CD4-positive, alpha-beta T cell treated with Interleukin-2 at 100 ng/mL for 4 hours (primary cell): ENCODE measurements around the gene H6PD.

Source experiments
- DNase-seq: peaks from one replicate; pipeline ENCODE4 v3.0.0-alpha.2; 2020; ENCODE audit warnings: low spot score

H6PD gene

GRCh38 chr1:9257851-9258250, 23.3 kb downstream of the H6PD start:
- DNase-seq = no peak

DNA sequence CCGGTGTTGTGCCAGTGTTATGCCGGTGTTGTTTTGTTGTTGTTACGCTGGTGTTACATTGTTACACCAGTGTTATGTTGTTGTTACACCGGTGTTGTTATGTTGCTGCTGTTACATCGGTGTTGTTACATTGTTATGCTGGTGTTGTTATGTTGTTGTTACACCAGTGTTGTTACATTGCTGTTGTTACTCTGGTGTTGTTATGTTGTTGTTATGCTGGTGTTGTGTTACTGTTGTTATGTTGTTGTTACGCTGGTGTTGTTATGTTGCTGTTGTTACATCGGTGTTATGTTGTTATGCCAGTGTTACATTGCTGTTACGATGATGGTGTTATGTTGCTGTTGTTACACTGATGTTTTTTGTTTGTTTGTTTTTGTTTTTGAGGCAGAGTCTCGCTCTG, 24.1 kb downstream of the H6PD start:
- no peak for DNase-seq

DNA sequence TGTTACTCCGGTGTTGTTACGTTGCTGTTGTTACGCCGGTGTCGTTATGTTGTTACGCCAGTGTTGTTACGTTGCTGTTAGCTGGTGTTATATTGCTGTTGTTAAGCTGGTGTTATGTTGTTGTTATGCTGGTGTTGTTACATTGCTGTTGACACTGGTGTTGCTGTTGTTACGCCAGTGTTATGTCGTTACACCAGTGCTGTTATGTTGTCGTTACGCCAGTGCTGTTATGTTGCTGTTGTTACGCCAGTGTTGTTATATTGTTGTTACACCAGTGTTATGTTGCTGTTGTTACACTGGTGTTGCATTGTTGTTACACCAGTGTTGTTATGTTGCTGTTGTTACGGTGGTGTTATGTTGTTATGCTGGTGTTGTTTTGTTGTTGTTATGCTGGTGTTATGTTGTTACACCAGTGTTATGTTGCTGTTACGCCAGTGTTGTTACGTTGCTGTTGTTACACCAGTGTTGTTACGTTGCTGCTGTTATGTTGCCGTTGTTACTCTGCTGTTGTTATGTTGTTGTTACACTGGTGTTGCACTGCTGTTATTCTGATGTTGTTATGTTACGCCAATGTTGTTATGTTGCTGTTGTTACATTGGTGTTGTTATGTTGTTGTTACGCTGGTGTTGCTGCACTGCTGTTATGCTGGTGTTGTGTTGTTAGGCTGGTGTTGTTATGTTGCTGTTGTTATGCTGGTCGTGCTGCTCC, 25.6 kb downstream of the H6PD start:
- DNase-seq = no peak

- DNase-seq = no peak
These were observed 26.9 kb downstream of the H6PD start for GRCh38 chr1:9261496-9261895.

DNA sequence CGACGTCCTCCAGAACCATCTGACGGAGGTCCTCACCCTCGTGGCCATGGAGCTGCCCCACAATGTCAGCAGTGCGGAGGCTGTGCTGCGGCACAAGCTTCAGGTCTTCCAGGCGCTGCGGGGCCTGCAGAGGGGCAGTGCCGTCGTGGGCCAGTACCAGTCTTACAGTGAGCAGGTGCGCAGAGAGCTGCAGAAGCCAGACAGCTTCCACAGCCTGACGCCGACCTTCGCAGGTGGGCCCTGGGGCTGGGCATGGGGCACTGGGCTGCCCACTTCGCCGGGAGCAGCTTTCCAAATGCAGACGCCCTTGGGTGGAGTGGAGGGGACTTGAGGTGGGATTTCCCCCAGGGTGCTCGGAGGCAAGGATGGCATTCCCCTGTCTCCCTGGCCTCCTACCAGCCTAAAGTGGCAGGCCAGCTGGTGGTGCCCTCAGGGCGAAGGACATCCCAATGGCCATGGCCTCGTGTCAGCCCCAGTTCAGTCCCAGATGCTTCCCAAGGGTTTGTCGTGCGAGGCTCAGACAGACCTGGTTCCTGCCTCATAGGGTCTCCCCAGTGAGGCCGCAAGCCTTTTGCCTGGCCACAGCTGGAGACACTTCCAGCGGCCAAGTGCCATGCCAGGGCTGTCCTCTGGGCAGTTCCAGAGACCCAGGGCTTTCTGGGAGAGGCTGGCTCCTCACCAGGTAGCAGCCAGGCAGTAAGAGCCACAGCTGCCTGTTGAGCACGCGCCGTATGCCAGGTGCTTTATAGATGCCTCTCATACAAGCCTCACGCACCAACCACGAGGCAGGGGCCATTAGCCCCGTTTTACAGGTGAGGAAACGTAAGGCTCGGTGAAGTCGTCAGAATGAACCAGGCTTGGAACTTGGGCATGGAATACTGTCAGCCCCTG, 27.8 kb downstream of the H6PD start:
- no peak for DNase-seq

DNA sequence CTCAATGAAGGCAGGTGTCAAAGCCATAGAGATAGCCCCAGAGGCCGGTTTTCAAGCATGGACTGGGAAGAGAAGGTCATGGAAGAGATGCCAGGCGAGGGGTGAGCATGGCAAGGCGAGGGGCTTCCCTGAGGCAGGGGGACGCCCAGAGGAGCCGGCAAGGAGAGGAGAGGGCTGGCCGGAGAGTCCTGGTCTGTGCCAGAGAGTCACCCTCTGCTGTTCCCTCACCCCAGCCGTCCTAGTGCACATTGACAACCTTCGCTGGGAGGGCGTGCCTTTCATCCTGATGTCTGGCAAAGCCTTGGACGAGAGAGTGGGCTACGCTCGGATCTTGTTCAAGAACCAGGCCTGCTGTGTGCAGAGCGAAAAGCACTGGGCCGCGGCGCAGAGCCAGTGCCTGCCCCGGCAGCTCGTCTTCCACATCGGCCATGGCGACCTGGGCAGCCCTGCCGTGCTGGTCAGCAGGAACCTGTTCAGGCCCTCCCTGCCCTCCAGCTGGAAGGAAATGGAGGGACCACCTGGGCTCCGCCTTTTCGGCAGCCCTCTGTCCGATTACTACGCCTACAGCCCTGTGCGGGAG, 28.8 kb downstream of the H6PD start:
- no peak for DNase-seq

DNA sequence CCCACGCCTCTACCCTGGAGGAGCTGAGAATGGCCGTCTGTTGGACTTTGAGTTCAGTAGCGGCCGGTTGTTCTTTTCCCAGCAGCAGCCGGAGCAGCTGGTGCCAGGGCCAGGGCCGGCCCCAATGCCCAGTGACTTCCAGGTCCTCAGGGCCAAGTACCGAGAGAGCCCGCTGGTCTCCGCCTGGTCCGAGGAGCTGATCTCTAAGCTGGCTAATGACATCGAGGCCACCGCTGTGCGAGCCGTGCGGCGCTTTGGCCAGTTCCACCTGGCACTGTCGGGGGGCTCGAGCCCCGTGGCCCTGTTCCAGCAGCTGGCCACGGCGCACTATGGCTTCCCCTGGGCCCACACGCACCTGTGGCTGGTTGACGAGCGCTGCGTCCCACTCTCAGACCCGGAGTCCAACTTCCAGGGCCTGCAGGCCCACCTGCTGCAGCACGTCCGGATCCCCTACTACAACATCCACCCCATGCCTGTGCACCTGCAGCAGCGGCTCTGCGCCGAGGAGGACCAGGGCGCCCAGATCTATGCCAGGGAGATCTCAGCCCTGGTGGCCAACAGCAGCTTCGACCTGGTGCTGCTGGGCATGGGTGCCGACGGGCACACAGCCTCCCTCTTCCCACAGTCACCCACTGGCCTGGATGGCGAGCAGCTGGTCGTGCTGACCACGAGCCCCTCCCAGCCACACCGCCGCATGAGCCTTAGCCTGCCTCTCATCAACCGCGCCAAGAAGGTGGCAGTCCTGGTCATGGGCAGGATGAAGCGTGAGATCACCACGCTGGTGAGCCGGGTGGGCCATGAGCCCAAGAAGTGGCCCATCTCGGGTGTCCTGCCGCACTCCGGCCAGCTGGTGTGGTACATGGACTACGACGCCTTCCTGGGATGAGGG, 29.7 kb downstream of the H6PD start:
- DNase-seq = no peak

DNA sequence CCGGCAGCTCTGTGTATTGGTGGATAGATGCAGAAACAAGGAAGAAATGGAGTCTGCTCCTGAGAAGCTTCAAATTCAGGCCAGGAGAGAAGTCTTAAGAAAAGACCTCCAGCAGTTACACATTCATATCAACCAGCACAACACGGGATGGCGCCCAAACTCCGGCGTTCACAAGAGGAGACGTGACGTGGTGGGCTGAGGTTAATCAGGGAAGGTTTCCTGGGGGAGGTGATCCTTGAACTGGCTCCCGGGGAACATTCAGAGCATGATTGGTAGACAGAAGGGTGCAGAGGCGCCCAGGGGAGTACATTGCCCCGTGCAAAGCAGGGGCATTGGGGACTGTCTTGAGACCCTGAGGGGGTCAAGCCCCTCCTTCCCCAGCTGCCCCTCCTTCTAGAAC, 30.5 kb downstream of the H6PD start:
- no peak for DNase-seq

DNA sequence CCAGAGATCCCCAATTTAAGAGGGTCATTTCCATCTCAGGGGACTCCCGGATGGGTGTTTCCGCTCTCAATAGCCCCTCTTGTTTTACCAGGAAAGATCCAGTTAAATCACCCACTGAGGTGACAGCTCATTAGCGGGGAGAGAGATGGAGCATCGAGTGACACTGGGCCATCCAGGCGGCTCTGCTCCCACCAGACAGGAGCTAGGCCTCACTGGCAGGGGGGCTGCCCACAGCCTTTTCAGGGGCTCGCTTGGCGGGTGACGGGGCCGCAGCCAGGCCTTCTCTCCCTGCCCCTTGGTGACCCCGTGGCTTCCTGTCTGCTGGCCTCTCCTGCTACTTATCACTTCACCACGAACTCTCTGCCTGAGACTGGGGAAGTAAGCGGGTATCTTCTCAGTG, 31.4 kb downstream of the H6PD start:
- no peak for DNase-seq

GRCh38 chr1:9267352-9267686, 32.7 kb downstream of the H6PD start:
- DNase-seq = no peak

DNA sequence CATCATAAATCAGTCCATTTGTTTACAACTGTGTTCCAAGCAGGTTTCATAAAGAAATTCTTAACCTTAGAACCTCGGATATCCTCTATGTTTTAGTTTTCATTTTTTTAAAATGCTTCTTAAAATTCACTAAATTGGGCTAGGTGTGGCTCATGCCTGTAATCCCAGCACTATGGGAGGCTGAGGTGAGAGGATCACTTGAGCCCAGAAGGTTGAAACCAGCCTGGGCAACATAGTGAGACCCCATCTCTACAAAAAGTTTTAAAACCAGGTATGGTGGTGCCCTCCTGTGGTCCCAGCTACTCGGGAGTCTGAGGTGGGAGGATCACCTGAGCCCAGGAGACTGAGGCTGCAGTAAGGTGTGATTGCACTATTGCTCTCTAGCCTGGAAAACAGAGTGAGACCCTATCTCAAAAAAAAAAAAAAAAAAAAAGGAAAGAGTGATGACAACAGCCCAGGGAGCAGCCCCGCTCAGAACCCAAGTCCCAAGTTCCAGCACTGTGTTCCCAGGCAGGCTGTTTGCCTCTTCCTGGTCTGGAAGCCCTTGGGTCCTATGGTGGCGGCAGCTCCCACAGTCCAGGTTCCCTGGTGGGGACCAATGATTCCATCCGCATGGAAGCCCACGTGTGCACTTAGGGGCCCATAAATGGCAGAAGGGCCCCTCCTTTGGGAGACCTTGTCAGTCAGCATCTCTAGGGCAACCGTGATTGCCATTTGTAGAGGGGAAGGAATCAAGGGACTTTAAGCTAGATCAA, 33.4 kb downstream of the H6PD start:
- DNase-seq = no peak

DNA sequence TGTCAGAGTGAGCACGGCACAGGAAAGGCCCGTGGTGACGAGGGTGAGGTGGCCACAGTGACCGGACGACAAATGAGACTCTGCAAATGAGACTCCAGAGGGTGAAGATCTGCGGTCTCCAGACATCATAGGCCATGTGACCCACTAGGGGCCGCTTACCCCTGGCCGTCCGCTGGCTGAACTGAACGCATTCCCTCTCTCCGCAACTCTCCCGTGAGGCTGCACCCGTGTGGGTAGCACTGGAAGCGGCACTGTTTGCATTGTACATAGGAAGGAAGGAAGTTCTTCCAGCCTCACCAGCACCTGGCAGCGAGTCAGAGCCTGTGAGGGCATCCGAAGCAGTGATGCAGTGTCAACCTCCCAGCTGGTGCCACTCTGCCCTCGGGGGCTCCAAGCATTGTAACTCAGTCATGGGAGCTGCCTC, 34.5 kb downstream of the H6PD start:
- DNase-seq = no peak

DNA sequence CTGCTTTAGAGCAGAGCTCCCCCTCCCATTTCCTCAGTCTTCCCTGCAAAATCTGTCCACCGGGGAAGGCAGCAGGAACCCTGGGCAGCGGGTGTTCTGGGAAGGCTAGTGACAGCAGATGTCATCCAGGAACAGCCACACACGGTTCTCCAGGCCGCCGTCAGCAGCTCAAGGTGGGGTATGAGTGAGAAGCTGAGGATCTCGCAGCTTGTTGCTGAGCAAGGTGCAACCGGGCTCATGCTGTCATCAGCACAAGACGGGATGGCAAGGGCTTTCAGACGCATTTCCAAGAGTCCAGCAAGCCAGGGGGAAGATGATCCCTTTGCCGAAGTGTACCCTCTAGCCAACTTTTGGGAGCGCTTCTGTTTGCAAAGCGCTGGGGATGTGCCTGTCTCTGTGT, 35.1 kb downstream of the H6PD start:
- DNase-seq = no peak

- DNase-seq = no peak
These were observed 35.8 kb downstream of the H6PD start for GRCh38 chr1:9270290-9270883.

GRCh38 chr1:9271283-9271682, 36.7 kb downstream of the H6PD start:
- no peak for DNase-seq

DNA sequence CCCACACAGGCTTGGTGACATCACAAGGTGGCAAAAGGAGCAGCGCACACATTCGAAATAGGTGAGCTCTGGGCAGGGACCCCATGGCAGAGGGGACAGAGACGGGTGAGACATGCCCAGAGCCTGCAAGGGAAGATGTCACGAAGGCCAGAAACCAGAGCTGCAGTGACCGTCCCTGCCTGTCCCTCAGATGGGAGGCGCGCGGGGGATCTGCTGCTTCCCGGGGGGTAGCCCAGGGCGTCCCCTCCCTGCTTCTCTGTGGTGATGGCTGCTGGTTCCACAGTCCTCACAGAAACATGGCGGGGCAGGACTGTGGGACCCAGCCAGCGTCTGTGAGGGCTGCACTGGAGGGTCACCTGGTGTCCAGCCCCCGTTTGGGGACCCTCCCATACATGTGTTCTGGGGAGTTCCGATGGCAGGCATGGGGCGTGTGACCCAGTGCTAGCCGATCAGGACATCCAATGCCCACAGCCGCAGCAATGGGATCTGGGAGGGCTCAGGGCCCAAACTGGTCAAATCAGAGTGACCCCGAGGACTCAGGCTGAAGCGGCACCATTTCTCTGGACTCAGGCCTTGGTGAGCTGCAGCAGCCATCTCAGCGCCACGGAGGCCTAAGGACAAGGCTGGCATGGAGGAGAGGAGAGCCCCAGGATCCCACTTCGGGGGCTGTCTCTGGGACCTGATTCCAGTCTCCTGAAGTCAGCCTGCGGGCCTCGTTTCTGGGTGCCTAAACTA, 37.5 kb downstream of the H6PD start:
- no peak for DNase-seq

DNA sequence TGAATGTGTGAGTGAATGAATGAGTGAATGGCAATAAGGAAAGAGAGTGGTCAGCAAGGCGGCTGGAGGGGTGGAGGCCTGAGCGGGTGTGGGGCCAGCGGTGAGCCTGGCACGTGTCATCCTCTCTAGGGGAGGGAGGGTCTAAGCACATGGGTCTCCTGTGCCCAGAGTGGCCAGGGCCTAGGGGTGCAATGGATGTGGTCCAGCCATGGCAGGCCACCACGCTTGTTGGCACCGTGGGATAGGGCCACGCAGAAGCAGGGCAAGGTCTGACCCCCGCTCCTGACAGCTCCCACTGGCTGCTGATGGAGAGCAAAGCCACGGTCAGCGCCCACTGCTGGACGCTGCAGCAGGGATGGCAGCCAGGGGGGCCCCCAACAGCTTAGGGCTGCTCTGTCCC, 38.6 kb downstream of the H6PD start:
- DNase-seq = no peak

DNA sequence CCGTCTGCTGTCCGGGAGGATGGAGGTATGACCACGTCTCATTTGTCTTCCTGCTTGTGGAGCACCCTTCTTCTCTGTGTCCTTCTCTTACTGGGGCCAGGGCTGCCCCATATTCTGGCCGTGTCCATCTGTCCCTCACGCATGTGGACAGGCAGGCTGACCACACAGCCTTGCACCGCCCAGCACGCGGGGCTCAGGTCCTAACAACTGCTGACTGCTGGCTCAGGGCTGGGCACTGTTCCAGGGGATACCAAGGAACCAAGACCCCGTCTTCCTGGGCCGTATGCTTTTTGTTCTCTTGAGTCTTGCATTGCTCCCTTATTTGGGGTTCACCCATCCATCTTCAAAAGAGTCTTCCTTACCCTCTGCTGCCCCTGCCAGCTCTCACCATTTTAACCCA, 40.6 kb downstream of the H6PD start:
- no peak for DNase-seq

DNA sequence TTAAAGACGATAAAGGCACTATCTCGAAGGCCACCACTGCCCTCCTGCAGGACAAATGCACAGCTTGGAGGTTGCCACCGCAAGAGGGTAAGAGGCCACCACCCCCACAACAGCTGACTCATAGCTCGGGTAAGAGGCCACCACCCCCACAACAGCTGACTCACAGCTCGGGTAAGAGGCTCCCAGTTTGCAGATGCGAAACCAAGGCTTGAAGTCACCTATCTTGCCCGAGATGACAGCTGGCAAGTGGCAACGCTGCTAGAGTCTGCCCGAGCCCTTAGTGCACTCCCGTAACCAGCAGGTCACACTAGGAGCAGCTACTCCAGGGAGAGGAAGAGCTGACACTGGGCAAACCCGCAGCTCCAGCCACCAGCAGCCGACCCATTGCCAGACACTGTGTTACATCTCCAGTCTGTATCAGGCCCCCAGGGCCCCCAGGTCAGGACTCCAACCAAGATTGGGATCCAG, 41.0 kb downstream of the H6PD start:
- DNase-seq = peak; percentile 71

GRCh38 chr1:9278116-9278515, 43.5 kb downstream of the H6PD start:
- no peak for DNase-seq
